Gastrocnemius medialis (tissue), 4 donors: ENCODE results near the gene PI4K2B. TPM values are rescaled to one million over a fixed set of nuclear protein-coding genes. Genes with fewer than 3 reads are reported as not detected.

ENCODE experiments used
- ATAC-seq, 2 donors: fragments of 150-250 bp; one replicate each; pipeline ENCODE4 v1.9.1; 2016
- DNase-seq, 2 donors: peaks; one replicate each; pipeline ENCODE4 v3.0.0-alpha.2; 2019
- H3K27ac ChIP-seq, 4 donors: fragments of 200-600 bp; sonication (generic); 1 replicate in 1 of 4; 2 replicates in 3 of 4; pipeline ENCODE4 v1.5.1; 2016 to 2018; ENCODE audit warnings: mild to moderate bottlenecking in 2 of 4, moderate library complexity in 1 of 4
- H3K27me3 ChIP-seq, 3 donors: fragments of 200-600 bp; sonication (generic) in 2 of 3; 1 replicate in 1 of 3; 2 replicates in 2 of 3; pipeline versions ENCODE4 v1.5.1 to v1.6.0; 2016 to 2019; ENCODE audit warnings: mild to moderate bottlenecking in 1 of 3, moderate library complexity in 1 of 3
- H3K36me3 ChIP-seq, 2 donors: fragments of 200-600 bp; sonication (generic) in 1 of 2; one replicate each; pipeline ENCODE4 v1.5.1; 2017 to 2018
- H3K4me1 ChIP-seq, 2 donors: fragments of 200-600 bp; sonication (generic) in 1 of 2; one replicate each; pipeline ENCODE4 v1.5.1; 2016 to 2017; ENCODE audit warnings: mild to moderate bottlenecking in 2 of 2
- H3K4me3 ChIP-seq, 4 donors: fragments of 200-600 bp; sonication (generic) in 3 of 4; 1 replicate in 1 of 4; 2 replicates in 3 of 4; pipeline ENCODE4 v1.5.1; 2016 to 2019; ENCODE audit warnings: mild to moderate bottlenecking in 2 of 4
- H3K9me3 ChIP-seq, 3 donors: fragments of 200-600 bp; sonication (generic) in 2 of 3; 1 replicate in 1 of 3; 2 replicates in 2 of 3; pipeline ENCODE4 v1.5.1; 2016 to 2019
- CTCF ChIP-seq, 5 experiments: fragments of 450-650 bp in 3 of 5; fragments of 200-600 bp in 2 of 5; sonication (generic) in 2 of 5; IDR thresholded peaks in 4 of 5; conservative IDR thresholded peaks in 1 of 5; 1 replicate in 4 of 5; 2 replicates in 1 of 5; pipeline ENCODE4 v1.5.1; 2016 to 2019; ENCODE audit warnings: antibody characterized with exemption in 5 of 5, mild to moderate bottlenecking in 3 of 5, moderate library complexity in 3 of 5
- POLR2A ChIP-seq, 2 donors: fragments of 450-650 bp; IDR thresholded peaks; one replicate each; pipeline ENCODE4 v1.6.1; 2017; ENCODE audit warnings: antibody characterized with exemption in 2 of 2, mild to moderate bottlenecking in 2 of 2, moderate library complexity in 2 of 2
- in situ Hi-C, 4 donors: fragments of 200-750 bp; cut with MboI; loops; one replicate each; pipeline versions ENCODE4 v1.15.0 to v1.8.0; 2017; ENCODE audit warnings: low sequenced_read_pairs in 4 of 4
- intact Hi-C: fragments of 100-400 bp; cut with DNase I; formaldehyde crosslinking; loops from one replicate; pipeline ENCODE4 v1.15.1; 2023; ENCODE audit warnings: low total_unique reads
- total RNA-seq, 4 donors: library from RNA; depleted of rRNA; stranded (reverse); fragments of >200 nt; gene quantifications; one replicate each; pipeline versions ENCODE4 v1.1.0 to v1.2.3, GENCODE V29; 2016

The PI4K2B gene
- total RNA-seq, 4 donors from 2014 or later = 0.92 to 3.6 (median 3.0) TPM

- no peak overlapping the region for H3K4me3 ChIP-seq
- no peaks in the 10 kb centered on the region for H3K27me3 ChIP-seq
- no peak for DNase-seq
- H3K4me1 ChIP-seq = no peaks in the 10 kb centered on the region
- no peak overlapping the region for H3K27ac ChIP-seq
- H3K36me3 ChIP-seq = peaks cover 3 to 12% of the 10 kb centered on the region in 2 donors
- peaks cover 0 to 2% (median 0%) of the 10 kb centered on the region in 3 donors for H3K9me3 ChIP-seq
- in situ Hi-C loops (no loop called here), intact Hi-C loops (no loop called here)
- no peak for TF ChIP-seq POLR2A (IDR thresholded peaks at IDR 0.05)
- TF ChIP-seq CTCF (IDR thresholded peaks at IDR 0.05 in 4 of 5, conservative IDR thresholded peaks at IDR 0.05 in 1 of 5) = no peak
- ATAC-seq = no peak
These were observed 25.2 kb downstream of the PI4K2B start for GRCh38 chr4:25258980-25259578.

GRCh38 chr4:25271866-25272265 lies 38.0 kb downstream of the PI4K2B start:
- intact Hi-C loops = no loop called here
- Histone ChIP-seq H3K4me1 (no peaks in the 10 kb centered on the region), H3K36me3 (no peaks in the 10 kb centered on the region), H3K4me3 (no peak overlapping the region), H3K27ac (no peak overlapping the region), H3K27me3 (no peaks in the 10 kb centered on the region), H3K9me3 (no peaks in the 10 kb centered on the region)
- ATAC-seq (no peak), DNase-seq (no peak)
- TF ChIP-seq CTCF (IDR thresholded peaks at IDR 0.05 in 4 of 5, conservative IDR thresholded peaks at IDR 0.05 in 1 of 5) (no peak), POLR2A (IDR thresholded peaks at IDR 0.05) (no peak)
- in situ Hi-C loops = no loop called here

- intact Hi-C loops = no loop called here
- ATAC-seq = no peak
These were observed 46.4 kb downstream of the PI4K2B start for GRCh38 chr4:25280210-25280609.

GRCh38 chr4:25283948-25284347 lies 50.1 kb downstream of the PI4K2B start:
- no peak overlapping the region for H3K27ac ChIP-seq
- H3K4me1 ChIP-seq = no peaks in the 10 kb centered on the region
- no peaks in the 10 kb centered on the region for H3K36me3 ChIP-seq
- DNase-seq (no peak), ATAC-seq (no peak)
- in situ Hi-C loops (no loop called here), intact Hi-C loops (no loop called here)
- no peak overlapping the region for H3K4me3 ChIP-seq
- TF ChIP-seq POLR2A (IDR thresholded peaks at IDR 0.05) (no peak), CTCF (IDR thresholded peaks at IDR 0.05 in 4 of 5, conservative IDR thresholded peaks at IDR 0.05 in 1 of 5) (no peak)
- no peaks in the 10 kb centered on the region for H3K9me3 ChIP-seq
- H3K27me3 ChIP-seq = no peaks in the 10 kb centered on the region

More at GRCh38 chr4:25280210-25280609, 46.4 kb downstream of the PI4K2B start:
- Histone ChIP-seq H3K36me3 (peaks cover 0 to 8% of the 10 kb centered on the region in 2 donors), H3K4me3 (no peak overlapping the region), H3K4me1 (no peaks in the 10 kb centered on the region), H3K27ac (no peak overlapping the region), H3K27me3 (no peaks in the 10 kb centered on the region), H3K9me3 (no peaks in the 10 kb centered on the region)
- in situ Hi-C loops = no loop called here
- TF ChIP-seq POLR2A (IDR thresholded peaks at IDR 0.05) (no peak), CTCF (IDR thresholded peaks at IDR 0.05 in 4 of 5, conservative IDR thresholded peaks at IDR 0.05 in 1 of 5) (no peak)
- DNase-seq = no peak

- no peak for TF ChIP-seq CTCF (IDR thresholded peaks at IDR 0.05 in 4 of 5, conservative IDR thresholded peaks at IDR 0.05 in 1 of 5)
- no peak for TF ChIP-seq POLR2A (IDR thresholded peaks at IDR 0.05)
- intact Hi-C loops (no loop called here), in situ Hi-C loops (no loop called here)
- no peaks in the 10 kb centered on the region for H3K9me3 ChIP-seq
- no peaks in the 10 kb centered on the region for H3K36me3 ChIP-seq
- H3K4me1 ChIP-seq = no peaks in the 10 kb centered on the region
- H3K27ac ChIP-seq = no peak overlapping the region
- no peak for DNase-seq
- H3K4me3 ChIP-seq = no peak overlapping the region
- no peaks in the 10 kb centered on the region for H3K27me3 ChIP-seq
- no peak for ATAC-seq
These were observed 50.6 kb downstream of the PI4K2B start for GRCh38 chr4:25284466-25284865.
